GM21367 (cell line): ENCODE results near the gene TUBA4B.

Source experiments
- ATAC-seq: cut with Tn5 transposase; IDR thresholded peaks from one replicate; pipeline ENCODE4 v1.9.1; 2021; ENCODE audit not compliant: unreplicated experiment

Gene TUBA4B

GRCh38 chr2:219218732-219219701, 34.0 kb upstream of the TUBA4B start, which contains the start of gene ABCB6:
TSS of gene ABCB6 (minus strand) at chr2:219218958. CDS start at chr2:219218673, 285 bp downstream.
- ATAC-seq, result peak; percentile 71

GRCh38 chr2:219219784-219220532, 33.1 kb upstream of the TUBA4B start:
- ATAC-seq, result no peak

- no peak for ATAC-seq
Observed at GRCh38 chr2:219220652-219221402, 32.2 kb upstream of the TUBA4B start.

GRCh38 chr2:219221957-219222518, 31.0 kb upstream of the TUBA4B start:
- ATAC-seq, result no peak

- ATAC-seq, result no peak
Observed at GRCh38 chr2:219223831-219224610, 29.0 kb upstream of the TUBA4B start.

GRCh38 chr2:219225350-219225749, 27.7 kb upstream of the TUBA4B start:
- ATAC-seq, result no peak

GRCh38 chr2:219228041-219228910, 24.8 kb upstream of the TUBA4B start:
- no peak for ATAC-seq

GRCh38 chr2:219228911-219229304, 24.1 kb upstream of the TUBA4B start:
- no peak for ATAC-seq

GRCh38 chr2:219229305-219230058, 23.6 kb upstream of the TUBA4B start, which contains the start of the genes ANKZF1 and ATG9A:
TSS of gene ANKZF1 (plus strand) at chr2:219229806. CDS start at chr2:219230258, 452 bp downstream.
TSS of gene ATG9A (minus strand) at chr2:219229636. CDS start at chr2:219228024, 1,612 bp downstream.
- ATAC-seq, result peak; percentile 92

GRCh38 chr2:219230059-219230540, 22.9 kb upstream of the TUBA4B start:
- no peak for ATAC-seq

- no peak for ATAC-seq
Observed at GRCh38 chr2:219234331-219234730, 18.7 kb upstream of the TUBA4B start.

- ATAC-seq, result no peak
Observed at GRCh38 chr2:219243291-219243761, 9.7 kb upstream of the TUBA4B start.

GRCh38 chr2:219244789-219245147, 8.3 kb upstream of the TUBA4B start:
- no peak for ATAC-seq

GRCh38 chr2:219245148-219245898, 7.7 kb upstream of the TUBA4B start, which contains the start of the genes GLB1L and STK16:
TSS of gene GLB1L (minus strand) at chr2:219245444. CDS start at chr2:219243573, 1,871 bp downstream.
TSS of gene STK16 (plus strand) at chr2:219245479. CDS start at chr2:219246000, 521 bp downstream.
- peak; percentile 65 for ATAC-seq

GRCh38 chr2:219245899-219246230, 7.2 kb upstream of the TUBA4B start:
- ATAC-seq, result no peak

- ATAC-seq, result no peak
Observed at GRCh38 chr2:219246559-219246958, 6.5 kb upstream of the TUBA4B start.
